Testis (tissue), 2 donors: ENCODE results near the gene L3HYPDH.

Experiments
- POLR2A ChIP-seq: fragments of 450-650 bp; IDR thresholded peaks from one replicate; pipeline ENCODE4 v1.6.1; 2017; ENCODE audit warnings: antibody characterized with exemption, mild to moderate bottlenecking, moderate library complexity
- TF ChIP-seq, protein P1 (sequence below), 3 experiments: fragments of 450-650 bp in 2 of 3; fragments of 200-600 bp in 1 of 3; sonication (generic) in 1 of 3; IDR thresholded peaks; one replicate each; pipeline ENCODE4 v1.5.1; 2016 to 2019; ENCODE audit warnings: antibody characterized with exemption in 3 of 3, mild to moderate bottlenecking in 2 of 3, moderate library complexity in 1 of 3

DNA sequence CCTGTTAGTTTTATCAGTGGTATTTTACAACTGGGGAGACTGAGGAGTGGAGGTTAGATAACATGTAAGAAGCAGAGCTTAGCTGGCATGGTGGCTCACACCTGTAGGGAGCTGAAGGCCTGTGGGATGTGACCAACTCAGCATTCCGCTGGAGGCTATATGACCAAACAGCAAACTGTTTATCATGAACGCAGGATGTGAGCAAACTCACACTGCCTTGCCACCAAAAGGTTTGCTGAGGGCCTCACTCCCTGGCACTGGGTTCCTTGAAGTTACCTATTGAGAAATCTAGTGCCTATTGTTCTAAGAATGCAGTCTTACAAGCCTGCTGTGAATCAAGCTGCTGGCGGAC is 23.5 kb upstream of the L3HYPDH start:
- TF ChIP-seq, protein P1, sequence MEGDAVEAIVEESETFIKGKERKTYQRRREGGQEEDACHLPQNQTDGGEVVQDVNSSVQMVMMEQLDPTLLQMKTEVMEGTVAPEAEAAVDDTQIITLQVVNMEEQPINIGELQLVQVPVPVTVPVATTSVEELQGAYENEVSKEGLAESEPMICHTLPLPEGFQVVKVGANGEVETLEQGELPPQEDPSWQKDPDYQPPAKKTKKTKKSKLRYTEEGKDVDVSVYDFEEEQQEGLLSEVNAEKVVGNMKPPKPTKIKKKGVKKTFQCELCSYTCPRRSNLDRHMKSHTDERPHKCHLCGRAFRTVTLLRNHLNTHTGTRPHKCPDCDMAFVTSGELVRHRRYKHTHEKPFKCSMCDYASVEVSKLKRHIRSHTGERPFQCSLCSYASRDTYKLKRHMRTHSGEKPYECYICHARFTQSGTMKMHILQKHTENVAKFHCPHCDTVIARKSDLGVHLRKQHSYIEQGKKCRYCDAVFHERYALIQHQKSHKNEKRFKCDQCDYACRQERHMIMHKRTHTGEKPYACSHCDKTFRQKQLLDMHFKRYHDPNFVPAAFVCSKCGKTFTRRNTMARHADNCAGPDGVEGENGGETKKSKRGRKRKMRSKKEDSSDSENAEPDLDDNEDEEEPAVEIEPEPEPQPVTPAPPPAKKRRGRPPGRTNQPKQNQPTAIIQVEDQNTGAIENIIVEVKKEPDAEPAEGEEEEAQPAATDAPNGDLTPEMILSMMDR (IDR thresholded peaks at IDR 0.05): no peak
- no peak for TF ChIP-seq POLR2A
